Adipocyte (in vitro differentiated cells): ENCODE data around the gene MEGF10.

ENCODE experiments used
- DNase-seq: peaks from one replicate; pipeline ENCODE4 v3.0.0-alpha.2; 2015; ENCODE audit warnings: low read depth
- H3K27me3 ChIP-seq: replicated peaks from 2 replicates; pipeline ENCODE4 v1.7.0; 2013; ENCODE audit warnings: mild to moderate bottlenecking, low read length, moderate library complexity; ENCODE audit not compliant: control insufficient read depth, insufficient read depth
- H3K36me3 ChIP-seq: 2 replicates; pipeline ENCODE4 v1.7.0; 2013; ENCODE audit warnings: low read length, mild to moderate bottlenecking, moderate library complexity; ENCODE audit not compliant: control insufficient read depth, insufficient read depth, severe bottlenecking
- H3K4me1 ChIP-seq: 2 replicates; pipeline ENCODE4 v1.7.0; 2013; ENCODE audit warnings: mild to moderate bottlenecking, low read length, moderate library complexity; ENCODE audit not compliant: control insufficient read depth, insufficient read depth
- H3K4me3 ChIP-seq: 2 replicates; pipeline ENCODE4 v1.7.0; 2013; ENCODE audit warnings: mild to moderate bottlenecking, low read length, moderate library complexity
- H3K9ac ChIP-seq: 2 replicates; pipeline ENCODE4 v1.7.0; 2013; ENCODE audit warnings: mild to moderate bottlenecking, low read length, moderate library complexity
- H3K9me3 ChIP-seq: 2 replicates; pipeline ENCODE4 v1.7.0; 2013; ENCODE audit warnings: mild to moderate bottlenecking, low read length, moderate library complexity; ENCODE audit not compliant: control insufficient read depth

MEGF10 gene

DNA sequence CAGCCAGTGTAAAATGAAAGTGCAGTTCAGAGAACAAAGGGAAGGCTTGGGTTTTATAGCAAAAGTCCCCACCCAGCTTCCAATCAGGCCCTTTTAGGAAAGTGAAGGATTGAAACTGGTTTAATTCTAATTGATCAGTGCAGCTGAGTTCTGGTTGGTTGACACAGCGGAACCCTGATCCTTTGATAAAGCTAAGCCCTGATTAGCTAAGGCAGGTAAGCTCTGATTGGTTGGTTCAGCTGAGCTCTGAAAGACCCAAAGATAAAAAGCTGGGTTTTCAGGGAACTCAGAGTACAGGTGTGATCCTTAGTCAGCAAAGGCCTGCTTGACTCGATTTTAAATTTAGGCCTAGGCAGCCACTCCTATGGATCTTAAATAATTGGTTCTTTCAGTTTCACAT is 156.0 kb downstream of the MEGF10 start:
- H3K4me3 ChIP-seq, result no peak overlapping the region

DNA sequence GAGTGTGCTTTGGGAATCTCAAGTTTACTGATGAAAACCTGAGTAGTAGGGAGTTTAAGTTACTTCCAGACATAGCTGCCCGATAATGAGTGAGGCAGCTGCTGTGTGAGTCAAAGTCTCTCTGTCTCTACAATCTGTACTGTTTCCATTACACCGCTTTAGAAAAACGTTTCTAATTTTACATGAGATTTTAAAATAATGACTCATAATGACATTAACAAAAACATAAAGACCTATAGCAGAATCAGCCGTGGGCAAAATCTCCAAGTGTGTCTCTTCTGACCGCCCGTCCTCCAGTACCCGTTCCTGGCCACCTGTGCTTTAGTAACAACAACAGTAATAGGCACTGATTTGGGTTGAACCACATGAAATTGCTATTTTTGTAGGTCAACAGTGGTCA is 157.2 kb downstream of the MEGF10 start:
- no peaks in the 10 kb centered on the region for H3K36me3 ChIP-seq
- H3K4me1 ChIP-seq, result no peaks in the 10 kb centered on the region
- no peak overlapping the region for H3K9ac ChIP-seq
- H3K9me3 ChIP-seq, result no peaks in the 10 kb centered on the region
- peak; percentile 74 for DNase-seq
- no peak overlapping the region for H3K4me3 ChIP-seq
- no peaks in the 10 kb centered on the region for H3K27me3 ChIP-seq

More for the DNA sequence above, 156.0 kb downstream of the MEGF10 start:
- peak; percentile 22 for DNase-seq
- Histone ChIP-seq H3K9ac (no peak overlapping the region), H3K9me3 (no peaks in the 10 kb centered on the region), H3K36me3 (no peaks in the 10 kb centered on the region), H3K27me3 (no peaks in the 10 kb centered on the region), H3K4me1 (no peaks in the 10 kb centered on the region)

DNA sequence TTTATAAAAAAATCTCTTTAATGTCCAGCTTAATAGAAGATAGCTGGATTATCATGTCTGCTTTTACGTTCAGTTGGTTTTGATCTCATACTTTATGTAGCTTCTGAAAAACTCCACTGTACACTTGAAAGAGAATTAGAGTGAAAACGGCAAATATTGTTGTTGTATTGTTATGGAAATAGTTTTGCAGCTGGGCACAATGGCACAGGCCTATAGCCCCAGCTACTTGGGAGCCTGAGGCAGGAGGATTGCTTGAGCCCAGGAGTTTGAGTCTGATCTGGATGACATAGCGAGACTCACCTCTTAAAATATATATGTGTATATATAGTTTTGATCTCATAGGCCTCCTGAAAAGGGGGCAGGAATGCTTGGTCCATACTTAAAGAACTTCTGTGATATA is 159.4 kb downstream of the MEGF10 start:
- H3K9me3 ChIP-seq, result no peaks in the 10 kb centered on the region
- no peak overlapping the region for H3K9ac ChIP-seq
- H3K4me3 ChIP-seq, result no peak overlapping the region
- DNase-seq, result no peak
- no peaks in the 10 kb centered on the region for H3K27me3 ChIP-seq
- H3K4me1 ChIP-seq, result no peaks in the 10 kb centered on the region
- H3K36me3 ChIP-seq, result no peaks in the 10 kb centered on the region

DNA sequence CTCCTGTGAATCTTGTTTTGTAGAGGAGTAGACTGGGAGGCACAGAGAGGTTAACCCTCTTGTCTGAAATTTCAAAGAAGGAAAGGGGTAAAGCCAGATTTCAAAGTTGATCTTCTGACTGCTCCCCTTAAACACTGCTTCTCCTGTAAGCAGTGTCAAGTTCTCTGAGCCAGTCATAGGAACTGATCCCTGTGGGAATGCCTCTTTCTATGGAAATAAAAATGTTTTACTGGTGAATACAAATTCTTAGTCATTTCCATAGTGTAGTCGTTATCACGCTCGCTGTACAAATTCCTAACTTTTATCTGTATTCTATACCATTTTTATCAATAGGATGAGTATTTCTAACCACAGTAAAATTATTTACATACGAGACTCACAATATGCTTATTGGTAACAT is 160.5 kb downstream of the MEGF10 start:
- no peak for DNase-seq
- Histone ChIP-seq H3K4me3 (no peak overlapping the region), H3K27me3 (no peaks in the 10 kb centered on the region), H3K9ac (no peak overlapping the region), H3K9me3 (no peaks in the 10 kb centered on the region), H3K4me1 (no peaks in the 10 kb centered on the region), H3K36me3 (no peaks in the 10 kb centered on the region)

DNA sequence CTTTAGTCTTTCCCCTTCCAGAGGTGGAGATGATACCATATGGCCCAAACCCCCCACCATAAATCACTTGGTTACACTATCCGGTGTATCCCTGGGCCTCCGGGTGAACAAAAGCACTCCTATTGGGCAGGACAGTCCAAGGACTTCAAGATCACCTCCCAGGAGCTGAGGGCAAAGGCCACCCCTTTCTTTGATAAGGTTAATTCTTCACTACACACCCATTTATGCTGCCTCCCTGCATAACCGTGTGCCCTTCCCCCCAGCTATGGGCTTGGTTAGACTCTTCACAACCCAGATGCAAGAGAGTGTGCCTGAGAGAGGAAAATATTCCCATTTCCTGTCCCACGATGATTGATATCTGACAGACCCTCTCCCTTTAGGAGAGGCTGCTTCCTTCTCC is 162.0 kb downstream of the MEGF10 start:
- Histone ChIP-seq H3K36me3 (no peaks in the 10 kb centered on the region), H3K4me3 (no peak overlapping the region), H3K4me1 (no peaks in the 10 kb centered on the region), H3K9ac (no peak overlapping the region), H3K27me3 (peaks cover 4% of the 10 kb centered on the region), H3K9me3 (no peaks in the 10 kb centered on the region)
- DNase-seq, result no peak

DNA sequence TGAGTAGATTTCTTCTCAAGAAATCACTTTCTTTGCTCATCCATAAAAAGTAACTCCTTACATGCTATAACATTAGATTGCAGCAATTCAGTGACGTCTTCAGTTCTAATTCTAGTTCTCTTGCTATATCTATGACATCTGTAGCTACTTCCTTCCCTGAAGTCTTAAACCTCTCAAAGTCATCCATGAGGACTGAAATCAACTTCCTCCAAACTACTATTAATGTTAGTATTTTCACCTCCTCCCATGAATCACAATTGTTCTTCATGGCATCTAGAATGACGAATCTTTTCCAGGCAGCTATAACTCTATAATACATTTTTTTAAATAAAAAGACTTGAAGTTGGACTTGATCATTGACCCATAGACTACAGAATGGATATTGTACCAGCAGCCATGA is 180.6 kb downstream of the MEGF10 start:
- H3K36me3 ChIP-seq, result no peaks in the 10 kb centered on the region
- H3K9ac ChIP-seq, result no peak overlapping the region
- no peaks in the 10 kb centered on the region for H3K4me1 ChIP-seq
- H3K9me3 ChIP-seq, result no peaks in the 10 kb centered on the region
- no peak overlapping the region for H3K4me3 ChIP-seq
- H3K27me3 ChIP-seq, result no peaks in the 10 kb centered on the region
- DNase-seq, result no peak

DNA sequence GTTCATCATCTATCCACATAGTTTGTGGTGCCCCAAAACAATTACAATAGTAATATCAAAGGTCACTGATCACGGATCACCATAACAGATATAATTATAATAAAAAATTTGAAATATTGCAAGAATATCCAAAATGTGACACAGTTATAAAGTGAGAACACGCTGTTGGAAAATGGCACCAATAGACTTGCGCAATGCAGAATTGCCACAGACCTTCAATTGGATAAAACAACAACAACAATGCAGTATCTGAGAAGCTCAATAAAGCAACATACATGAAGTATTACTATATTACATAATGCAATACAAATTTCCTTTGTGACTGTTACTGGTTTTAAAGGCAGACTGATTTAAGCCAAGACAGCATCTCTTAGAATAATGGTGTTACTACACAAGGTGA is 182.1 kb downstream of the MEGF10 start:
- no peak overlapping the region for H3K9ac ChIP-seq
- DNase-seq, result no peak
- no peaks in the 10 kb centered on the region for H3K27me3 ChIP-seq
- no peaks in the 10 kb centered on the region for H3K9me3 ChIP-seq
- H3K4me1 ChIP-seq, result no peaks in the 10 kb centered on the region
- H3K36me3 ChIP-seq, result no peaks in the 10 kb centered on the region
- no peak overlapping the region for H3K4me3 ChIP-seq

DNA sequence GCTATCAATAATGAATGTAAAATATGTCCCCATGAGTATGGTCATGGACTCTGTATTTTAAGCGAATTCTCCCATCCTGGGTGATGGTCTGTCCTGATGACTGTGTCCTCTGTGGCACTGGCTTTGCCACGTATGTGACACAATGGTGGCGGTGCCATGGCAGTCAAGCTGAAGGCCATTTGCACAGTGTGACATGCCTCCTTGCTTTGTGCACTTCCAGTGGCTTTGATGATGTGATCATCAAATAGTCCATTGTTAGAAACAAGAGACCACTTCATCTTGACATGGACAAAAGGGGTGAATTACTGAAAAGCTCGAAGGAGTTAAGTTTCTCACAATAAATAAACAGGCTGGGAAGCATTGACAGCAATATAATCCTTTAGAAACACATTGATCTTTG is 195.9 kb downstream of the MEGF10 start:
- H3K4me3 ChIP-seq, result no peak overlapping the region
- H3K9ac ChIP-seq, result no peak overlapping the region
- DNase-seq, result no peak
- H3K4me1 ChIP-seq, result no peaks in the 10 kb centered on the region
- H3K36me3 ChIP-seq, result no peaks in the 10 kb centered on the region
- no peaks in the 10 kb centered on the region for H3K9me3 ChIP-seq
- peaks cover under 1% of the 10 kb centered on the region for H3K27me3 ChIP-seq

DNA sequence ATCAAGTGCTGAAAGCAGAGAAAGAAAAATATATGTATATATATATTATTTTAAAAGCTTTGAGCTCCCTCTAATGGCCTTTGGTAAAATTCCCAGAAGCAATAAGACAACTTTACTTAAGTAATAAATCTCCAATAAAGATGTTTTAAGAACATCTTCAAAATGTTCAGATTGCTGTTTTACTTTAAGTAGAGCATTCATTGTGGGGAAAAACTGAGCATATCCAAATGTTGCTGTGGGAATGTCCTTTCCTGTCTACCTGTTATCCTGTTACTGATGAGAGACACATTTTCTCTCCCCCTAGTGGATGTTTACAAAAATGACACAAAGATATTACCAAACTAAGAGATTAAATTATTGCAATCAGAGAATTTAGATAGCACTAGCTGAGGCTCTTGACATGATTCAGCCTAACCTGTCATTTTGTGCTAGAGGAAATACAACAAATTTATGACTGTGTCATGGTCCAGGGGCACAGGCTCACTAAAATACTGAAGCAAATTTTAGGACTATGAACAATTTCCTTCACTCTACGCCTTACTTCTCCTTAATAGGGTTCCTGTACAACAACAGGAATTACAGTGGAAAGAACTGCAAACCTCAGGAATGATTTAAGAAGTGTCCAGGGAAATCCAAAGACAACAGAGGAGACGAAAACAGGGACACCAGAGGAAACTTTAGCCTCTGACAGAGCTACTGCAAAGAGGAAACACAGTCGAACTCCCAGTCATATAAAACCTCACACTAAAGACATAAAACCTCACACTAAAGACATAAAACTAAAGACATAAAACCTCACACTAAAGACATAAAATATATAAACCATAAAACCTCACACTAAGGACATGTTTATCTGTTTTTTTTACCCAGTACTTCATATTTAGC is 202.5 kb downstream of the MEGF10 start:
- peaks cover 6% of the 10 kb centered on the region for H3K27me3 ChIP-seq
- H3K9ac ChIP-seq, result no peak overlapping the region
- H3K36me3 ChIP-seq, result no peaks in the 10 kb centered on the region
- peak; percentile 77 for DNase-seq
- H3K4me3 ChIP-seq, result no peak overlapping the region
- H3K4me1 ChIP-seq, result no peaks in the 10 kb centered on the region
- H3K9me3 ChIP-seq, result no peaks in the 10 kb centered on the region

DNA sequence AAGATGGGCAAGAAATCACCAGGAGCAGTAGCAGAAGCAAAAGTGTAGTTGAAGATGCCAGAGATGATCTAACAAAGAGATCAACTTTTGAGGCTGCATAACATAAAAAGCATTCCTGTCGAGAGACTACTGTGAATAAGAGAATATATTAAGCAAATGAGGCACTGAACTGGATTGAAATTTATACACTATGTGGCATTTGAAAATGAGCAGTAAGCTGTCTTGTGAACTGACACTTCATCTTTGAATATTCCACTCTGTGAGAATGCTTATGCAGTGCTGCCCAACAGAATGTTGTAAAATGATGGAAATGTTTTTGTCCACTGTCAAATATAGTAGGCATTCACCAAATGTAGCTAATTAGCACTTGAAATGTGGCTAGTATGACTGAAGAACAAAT is 208.0 kb downstream of the MEGF10 start:
- H3K9me3 ChIP-seq, result no peaks in the 10 kb centered on the region

DNA sequence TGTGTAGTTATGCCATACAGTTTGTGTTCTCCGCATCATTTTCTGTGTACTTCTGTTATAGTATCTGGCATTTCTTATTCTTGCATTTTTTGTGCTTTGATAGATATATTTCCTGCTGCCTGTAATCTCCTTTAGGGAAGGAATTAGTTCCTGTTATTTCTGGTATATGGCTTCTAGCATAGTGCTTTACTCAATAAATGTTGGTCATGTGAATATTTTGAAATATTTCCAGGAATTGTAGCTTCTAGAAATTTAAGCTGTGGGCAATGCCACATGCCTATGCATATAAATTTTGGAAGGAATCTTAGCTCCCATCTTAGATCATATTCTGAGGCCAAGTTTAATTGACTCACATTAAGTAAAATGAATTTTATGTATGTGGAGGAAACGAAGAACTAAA is 215.3 kb downstream of the MEGF10 start:
- Histone ChIP-seq H3K4me1 (no peaks in the 10 kb centered on the region), H3K9ac (no peak overlapping the region), H3K4me3 (no peak overlapping the region), H3K9me3 (no peaks in the 10 kb centered on the region), H3K27me3 (no peaks in the 10 kb centered on the region), H3K36me3 (no peaks in the 10 kb centered on the region)
- no peak for DNase-seq

More for the DNA sequence above, 208.0 kb downstream of the MEGF10 start:
- Histone ChIP-seq H3K27me3 (no peaks in the 10 kb centered on the region), H3K4me1 (no peaks in the 10 kb centered on the region), H3K9ac (no peak overlapping the region), H3K36me3 (no peaks in the 10 kb centered on the region), H3K4me3 (no peak overlapping the region)
- no peak for DNase-seq

DNA sequence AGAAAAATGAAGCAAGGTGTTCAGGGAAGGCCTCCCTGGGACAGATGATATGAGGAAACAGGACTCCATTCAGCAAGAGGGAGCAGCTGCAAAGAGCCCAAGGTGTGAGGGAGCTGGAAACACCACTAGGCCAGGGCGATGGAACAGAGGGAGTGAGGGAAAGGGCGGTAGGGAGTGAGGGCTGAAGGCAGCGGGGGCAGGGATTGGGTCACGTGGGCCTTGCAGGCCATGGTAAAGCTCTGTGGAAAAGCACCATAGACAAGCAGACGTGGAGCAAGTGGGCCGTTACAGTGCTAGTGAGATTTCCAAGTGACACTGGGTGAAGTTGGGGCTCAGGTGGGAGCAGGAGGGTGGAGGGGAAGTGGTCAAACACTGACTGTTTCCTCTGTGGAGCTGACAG is 216.0 kb downstream of the MEGF10 start:
- no peak overlapping the region for H3K4me3 ChIP-seq
- H3K4me1 ChIP-seq, result no peaks in the 10 kb centered on the region
- no peaks in the 10 kb centered on the region for H3K27me3 ChIP-seq
- no peaks in the 10 kb centered on the region for H3K9me3 ChIP-seq
- DNase-seq, result no peak
- no peak overlapping the region for H3K9ac ChIP-seq
- H3K36me3 ChIP-seq, result no peaks in the 10 kb centered on the region
